Natural killer cell (primary cell): ENCODE measurements around the gene CEACAM6. TPM values are rescaled to one million over a fixed set of nuclear protein-coding genes. Genes with fewer than 3 reads are reported as not detected.
"Not testable (repeated sequence)": the region's sequence is repeated elsewhere in the genome, so short reads cannot be mapped to it uniquely, and the experiment has no call there.

Experiments
- ATAC-seq, 3 donors: fragments of 150-1000 bp in 2 of 3; fragments of 200-7000 bp in 1 of 3; cut with Tn5 transposase; 1 replicate in 1 of 3; 2 replicates in 2 of 3; pipeline ENCODE4 v1.10.0; 2021; ENCODE audit warnings: mild to moderate bottlenecking in 2 of 3, moderate library complexity in 2 of 3
- DNase-seq, 2 donors: peaks; one replicate each; pipeline versions ENCODE4 v3.0.0 to v3.0.0-alpha.2; 2013 to 2021; ENCODE audit warnings: mixed read lengths in 1 of 2
- H3K27ac ChIP-seq: one replicate; pipeline ENCODE4 v1.5.1; 2013; ENCODE audit warnings: mild to moderate bottlenecking, low read length
- H3K27me3 ChIP-seq: one replicate; pipeline ENCODE4 v1.6.1; 2013; ENCODE audit warnings: low read length; ENCODE audit not compliant: control insufficient read depth, insufficient read depth
- H3K36me3 ChIP-seq: one replicate; pipeline ENCODE4 v1.6.1; 2013; ENCODE audit warnings: low read length; ENCODE audit not compliant: control insufficient read depth, insufficient read depth
- H3K4me1 ChIP-seq: one replicate; pipeline ENCODE4 v1.6.1; 2013; ENCODE audit warnings: low read length; ENCODE audit not compliant: control insufficient read depth, insufficient read depth
- H3K4me3 ChIP-seq: one replicate; pipeline ENCODE4 v1.5.1; 2013; ENCODE audit warnings: low read length
- H3K9me3 ChIP-seq: one replicate; pipeline ENCODE4 v1.6.1; 2013; ENCODE audit warnings: low read length; ENCODE audit not compliant: control insufficient read depth, insufficient read depth
- H3K27ac Mint-ChIP-seq, 2 donors: one replicate each; pipeline ENCODE4 v1.8.0; 2022; ENCODE audit warnings: mild to moderate bottlenecking in 2 of 2, mixed read lengths in 2 of 2, moderate library complexity in 1 of 2
- H3K27me3 Mint-ChIP-seq, 2 donors: one replicate each; pipeline ENCODE4 v1.8.0; 2022; ENCODE audit warnings: low read depth in 2 of 2, mixed read lengths in 2 of 2
- H3K36me3 Mint-ChIP-seq: one replicate; pipeline ENCODE4 v1.8.0; 2022; ENCODE audit warnings: mixed read lengths
- H3K4me1 Mint-ChIP-seq, 2 donors: one replicate each; pipeline ENCODE4 v1.8.0; 2022; ENCODE audit warnings: mixed read lengths in 2 of 2
- H3K4me3 Mint-ChIP-seq: one replicate; pipeline ENCODE4 v1.8.0; 2022; ENCODE audit warnings: mild to moderate bottlenecking, moderate library complexity, mixed read lengths
- H3K9me3 Mint-ChIP-seq, 2 donors: one replicate each; pipeline ENCODE4 v1.8.0; 2022; ENCODE audit warnings: mixed read lengths in 2 of 2
- WGBS: methylation state at CpG from one replicate; pipeline ENCODE4 v1.1.7; 2013; ENCODE audit warnings: missing lambda C conversion rate; ENCODE audit not compliant: insufficient coverage; 5-methylcytosine and 5-hydroxymethylcytosine counted together
- intact Hi-C: fragments of 100-400 bp; cut with micrococcal nuclease; formaldehyde crosslinking; loops from one replicate; pipeline ENCODE4 v1.14.2; 2022
- total RNA-seq, 4 donors: library from RNA; stranded (reverse); fragments of 120-200 nt in 1 of 4; gene quantifications; one replicate each; pipeline versions ENCODE4 v1.2.3 to v1.2.4, GENCODE V29; 2013 to 2022
- TF ChIP-seq, protein P1 (sequence below): fragments of 200-600 bp; IDR thresholded peaks from one replicate; pipeline ENCODE4 v1.8.0; 2022; ENCODE audit warnings: antibody characterized with exemption

CEACAM6 gene
- total RNA-seq, 3 donors from 2014 or later (not counting 1 experiment from before 2014, with no cell fraction given): not detected

DNA sequence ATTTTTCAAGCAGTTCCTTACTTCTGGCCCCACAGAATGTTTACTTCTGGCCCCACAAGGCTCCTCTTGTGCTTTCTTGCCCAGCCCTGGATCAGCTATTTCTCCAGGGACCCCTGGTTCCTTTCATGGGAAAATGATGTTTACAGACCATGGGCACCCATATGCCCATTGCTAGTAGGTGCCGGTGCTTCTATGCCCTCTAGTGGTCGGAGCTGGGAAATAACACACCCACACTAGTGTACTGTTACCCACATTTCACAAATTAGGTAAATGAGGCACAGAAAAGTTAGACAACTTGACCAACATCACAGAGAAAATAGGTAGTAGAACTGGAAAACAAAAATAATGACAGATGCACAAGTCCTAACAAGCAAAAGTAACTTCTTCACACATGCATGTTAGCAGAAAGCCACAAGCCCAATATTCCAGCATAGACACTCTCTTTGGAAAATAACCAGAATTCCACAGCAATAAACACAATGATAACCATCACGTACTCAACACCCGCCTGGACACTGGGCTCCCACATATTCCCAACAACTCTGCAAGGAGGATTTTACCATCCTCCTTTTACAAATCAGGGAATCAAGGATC is 1.3 kb upstream of the CEACAM6 start:
- intact Hi-C loops: loop anchor here (1.0 kb wide), 1 partner anchor 31 kb away; no protein-coding TSS in a partner anchor
- H3K4me1 Mint-ChIP-seq: peaks cover 5 to 7% of the 10 kb centered on the region in 2 donors
- H3K4me3 Mint-ChIP-seq: no peak overlapping the region
- Histone ChIP-seq H3K4me1 (no peaks in the 10 kb centered on the region), H3K27ac (no peak overlapping the region), H3K27me3 (peaks cover 2% of the 10 kb centered on the region), H3K9me3 (no peaks in the 10 kb centered on the region), H3K4me3 (no peak overlapping the region), H3K36me3 (no peaks in the 10 kb centered on the region)
- DNase-seq (peak; percentile 48 to 84), ATAC-seq (peak; percentile 87 to 95 (median 91))
- TF ChIP-seq, protein P1, sequence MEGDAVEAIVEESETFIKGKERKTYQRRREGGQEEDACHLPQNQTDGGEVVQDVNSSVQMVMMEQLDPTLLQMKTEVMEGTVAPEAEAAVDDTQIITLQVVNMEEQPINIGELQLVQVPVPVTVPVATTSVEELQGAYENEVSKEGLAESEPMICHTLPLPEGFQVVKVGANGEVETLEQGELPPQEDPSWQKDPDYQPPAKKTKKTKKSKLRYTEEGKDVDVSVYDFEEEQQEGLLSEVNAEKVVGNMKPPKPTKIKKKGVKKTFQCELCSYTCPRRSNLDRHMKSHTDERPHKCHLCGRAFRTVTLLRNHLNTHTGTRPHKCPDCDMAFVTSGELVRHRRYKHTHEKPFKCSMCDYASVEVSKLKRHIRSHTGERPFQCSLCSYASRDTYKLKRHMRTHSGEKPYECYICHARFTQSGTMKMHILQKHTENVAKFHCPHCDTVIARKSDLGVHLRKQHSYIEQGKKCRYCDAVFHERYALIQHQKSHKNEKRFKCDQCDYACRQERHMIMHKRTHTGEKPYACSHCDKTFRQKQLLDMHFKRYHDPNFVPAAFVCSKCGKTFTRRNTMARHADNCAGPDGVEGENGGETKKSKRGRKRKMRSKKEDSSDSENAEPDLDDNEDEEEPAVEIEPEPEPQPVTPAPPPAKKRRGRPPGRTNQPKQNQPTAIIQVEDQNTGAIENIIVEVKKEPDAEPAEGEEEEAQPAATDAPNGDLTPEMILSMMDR: peak; percentile 70
- no peak overlapping the region for H3K27ac Mint-ChIP-seq
- H3K9me3 Mint-ChIP-seq: no peaks in the 10 kb centered on the region
- H3K36me3 Mint-ChIP-seq: no peaks in the 10 kb centered on the region
- H3K27me3 Mint-ChIP-seq: peaks cover 26 to 37% of the 10 kb centered on the region in 2 donors
- 60% methylated on average over 2 of the region's 4 CpGs for WGBS

DNA sequence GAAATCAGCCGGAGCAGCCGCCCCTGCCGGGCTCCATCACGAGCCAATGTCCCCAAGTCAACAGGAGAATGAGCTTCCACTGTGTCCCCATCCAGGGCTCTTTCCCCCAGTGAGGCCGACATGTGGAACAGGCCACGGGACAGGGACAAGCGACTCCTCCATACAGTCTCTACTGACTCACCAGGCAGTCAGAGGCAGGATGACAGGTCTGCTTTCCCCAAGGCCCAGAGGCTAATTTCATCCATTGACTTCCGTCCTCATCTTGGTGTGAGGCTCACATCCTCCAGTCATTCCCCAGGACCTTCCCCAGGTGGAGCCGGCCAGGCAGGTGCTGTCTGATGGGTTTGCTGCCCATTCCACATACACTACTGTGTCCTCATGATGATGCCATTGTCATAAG is 3.5 kb downstream of the CEACAM6 start:
- no peaks in the 10 kb centered on the region for H3K9me3 Mint-ChIP-seq
- intact Hi-C loops: no loop called here
- Histone ChIP-seq H3K4me1 (no peaks in the 10 kb centered on the region), H3K27ac (no peak overlapping the region), H3K36me3 (no peaks in the 10 kb centered on the region), H3K9me3 (no peaks in the 10 kb centered on the region), H3K4me3 (no peak overlapping the region), H3K27me3 (no peaks in the 10 kb centered on the region)
- no peaks in the 10 kb centered on the region for H3K36me3 Mint-ChIP-seq
- H3K4me3 Mint-ChIP-seq: no peak overlapping the region
- DNase-seq: no peak
- TF ChIP-seq, protein P1: no peak
- WGBS: 87% methylated on average over 9 of the region's 9 CpGs
- no peak for ATAC-seq
- peaks cover 3 to 4% of the 10 kb centered on the region in 2 donors for H3K4me1 Mint-ChIP-seq
- H3K27ac Mint-ChIP-seq: no peak overlapping the region
- peaks cover 34 to 54% of the 10 kb centered on the region in 2 donors for H3K27me3 Mint-ChIP-seq

DNA sequence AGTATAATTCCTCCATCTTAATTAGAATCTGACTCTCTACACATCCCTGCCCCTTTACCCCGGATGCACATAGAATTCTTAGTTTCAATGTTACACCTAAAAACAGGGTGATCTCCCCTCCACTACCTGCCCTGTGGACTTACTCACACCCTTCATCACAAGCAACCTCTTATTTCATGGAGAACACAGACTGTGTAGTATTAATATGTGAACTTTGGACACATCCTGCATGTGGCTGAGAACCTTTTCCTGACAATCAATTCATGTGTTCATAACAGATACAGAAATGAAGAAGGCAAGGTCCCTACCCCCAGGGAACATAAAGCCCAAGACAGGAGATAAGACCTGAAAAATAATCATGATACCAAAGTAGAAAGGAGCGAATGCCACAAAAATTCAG is 11.8 kb downstream of the CEACAM6 start:
- Mint-ChIP-seq H3K27me3 (peaks cover 17 to 33% of the 10 kb centered on the region in 2 donors), H3K9me3 (no peaks in the 10 kb centered on the region), H3K27ac (no peak overlapping the region), H3K4me3 (no peak overlapping the region), H3K4me1 (no peaks in the 10 kb centered on the region), H3K36me3 (no peaks in the 10 kb centered on the region)
- intact Hi-C loops: no loop called here
- DNase-seq (no peak), ATAC-seq (no peak)
- Histone ChIP-seq H3K27me3 (no peaks in the 10 kb centered on the region), H3K9me3 (no peaks in the 10 kb centered on the region), H3K4me3 (no peak overlapping the region), H3K4me1 (no peaks in the 10 kb centered on the region), H3K27ac (no peak overlapping the region), H3K36me3 (no peaks in the 10 kb centered on the region)
- TF ChIP-seq, protein P1: no peak
- 97% methylated on average over 2 of the region's 2 CpGs for WGBS

DNA sequence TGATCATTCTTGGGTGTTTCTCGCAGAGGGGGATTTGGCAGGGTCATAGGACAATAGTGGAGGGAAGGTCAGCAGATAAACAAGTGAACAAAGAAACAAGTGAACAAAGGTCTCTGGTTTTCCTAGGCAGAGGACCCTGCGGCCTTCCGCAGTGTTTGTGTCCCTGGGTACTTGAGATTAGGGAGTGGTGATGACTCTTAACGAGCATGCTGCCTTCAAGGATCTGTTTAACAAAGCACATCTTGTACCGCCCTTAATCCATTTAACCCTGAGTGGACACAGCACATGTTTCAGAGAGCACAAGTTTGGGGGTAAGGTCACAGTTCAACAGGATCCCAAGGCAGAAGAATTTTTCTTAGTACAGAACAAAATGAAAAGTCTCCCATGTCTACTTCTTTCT is 12.8 kb downstream of the CEACAM6 start:
- H3K4me3 Mint-ChIP-seq, H3K27me3 ChIP-seq, H3K27ac ChIP-seq, H3K27ac Mint-ChIP-seq, H3K9me3 Mint-ChIP-seq, H3K36me3 Mint-ChIP-seq, H3K36me3 ChIP-seq, intact Hi-C loops, DNase-seq, ATAC-seq, H3K9me3 ChIP-seq, H3K4me1 Mint-ChIP-seq, H3K4me3 ChIP-seq, H3K4me1 ChIP-seq: not testable (repeated sequence)
- 100% methylated on average over 2 of the region's 5 CpGs for WGBS
- H3K27me3 Mint-ChIP-seq: peaks cover 18 to 29% of the 10 kb centered on the region in 2 donors
